Natural killer cell treated with Interleukin-12 subunit alpha and Interleukin-12 subunit beta and Interleukin-15 and Interleukin-18, amount 100 ng/mL, for 72 hours (primary cell): Measurements from ENCODE around the gene NDE1. TPM values are rescaled to one million over a fixed set of nuclear protein-coding genes. Genes with fewer than 3 reads are reported as not detected.

ENCODE experiments used
- ATAC-seq, 2 donors: fragments of 150-1000 bp; cut with Tn5 transposase in 1 of 2; sonication (Bioruptor Pico), chemical (Tn5 transposase) in 1 of 2; 2 replicates each; pipeline ENCODE4 v1.10.0; 2021
- DNase-seq: peaks from one replicate; pipeline ENCODE4 v3.0.0; 2022; ENCODE audit warnings: low spot score
- H3K27ac Mint-ChIP-seq, 2 donors: 1 replicate in 1 of 2; 2 replicates in 1 of 2; pipeline ENCODE4 v1.8.0; 2022; ENCODE audit warnings: mixed read lengths in 2 of 2, mild to moderate bottlenecking in 1 of 2, moderate library complexity in 1 of 2
- H3K27me3 Mint-ChIP-seq, 2 donors: 1 replicate in 1 of 2; 2 replicates in 1 of 2; pipeline ENCODE4 v1.8.0; 2022; ENCODE audit warnings: mixed read lengths in 2 of 2
- H3K36me3 Mint-ChIP-seq: one replicate; pipeline ENCODE4 v1.8.0; 2022; ENCODE audit warnings: mixed read lengths
- H3K4me1 Mint-ChIP-seq, 2 donors: 1 replicate in 1 of 2; 2 replicates in 1 of 2; pipeline ENCODE4 v1.8.0; 2022; ENCODE audit warnings: low read depth in 2 of 2, mixed read lengths in 2 of 2, mild to moderate bottlenecking in 1 of 2
- H3K4me3 Mint-ChIP-seq: one replicate; pipeline ENCODE4 v1.8.0; 2022; ENCODE audit warnings: mixed read lengths
- H3K9me3 Mint-ChIP-seq: 2 replicates; pipeline ENCODE4 v1.8.0; 2022; ENCODE audit warnings: mixed read lengths
- total RNA-seq, 2 donors: library from RNA; stranded (reverse); gene quantifications; one replicate each; pipeline ENCODE4 v1.2.3, GENCODE V29; 2022

Gene NDE1
- total RNA-seq, 2 donors from 2014 or later: 95.0 to 151 TPM

- no peak overlapping the region for H3K27ac Mint-ChIP-seq
- no peak overlapping the region for H3K4me3 Mint-ChIP-seq
- H3K27me3 Mint-ChIP-seq: peaks cover 0 to 9% of the 10 kb centered on the region in 2 donors
- DNase-seq (no peak), ATAC-seq (no peak)
- peaks cover 0 to 5% of the 10 kb centered on the region in 2 donors for H3K4me1 Mint-ChIP-seq
- no peaks in the 10 kb centered on the region for H3K9me3 Mint-ChIP-seq
- no peaks in the 10 kb centered on the region for H3K36me3 Mint-ChIP-seq
These were observed 102.9 kb downstream of the NDE1 start for GRCh38 chr16:15752717-15753488.

GRCh38 chr16:15754821-15755534, 104.9 kb downstream of the NDE1 start:
- Mint-ChIP-seq H3K4me3 (no peak overlapping the region), H3K9me3 (no peaks in the 10 kb centered on the region), H3K4me1 (peaks cover 0 to 3% of the 10 kb centered on the region in 2 donors), H3K36me3 (no peaks in the 10 kb centered on the region), H3K27ac (no peak overlapping the region), H3K27me3 (peaks cover 3 to 9% of the 10 kb centered on the region in 2 donors)
- ATAC-seq (no peak), DNase-seq (no peak)

DNA sequence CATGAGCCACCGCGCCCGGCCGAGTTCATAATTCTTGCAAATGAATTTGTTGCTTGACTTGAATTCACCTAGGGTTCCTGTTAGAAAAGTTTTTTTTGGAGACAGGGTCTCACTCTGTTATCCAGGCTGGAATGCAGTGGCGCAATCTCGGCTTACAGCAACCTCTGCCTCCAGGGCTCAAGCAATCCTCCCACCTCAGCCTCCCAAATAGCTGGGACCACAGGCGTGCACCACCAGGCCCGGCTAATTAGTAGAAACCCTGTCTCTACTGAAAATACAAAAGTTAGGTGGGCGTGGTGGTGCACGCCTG, 107.0 kb downstream of the NDE1 start:
- Mint-ChIP-seq H3K9me3 (no peaks in the 10 kb centered on the region), H3K36me3 (no peaks in the 10 kb centered on the region), H3K27me3 (peaks cover 9 to 13% of the 10 kb centered on the region in 2 donors), H3K4me1 (peaks cover 0 to 3% of the 10 kb centered on the region in 2 donors), H3K4me3 (no peak overlapping the region), H3K27ac (no peak overlapping the region)
- no peak for DNase-seq
- ATAC-seq: no peak

- DNase-seq (no peak), ATAC-seq (no peak)
- Mint-ChIP-seq H3K36me3 (no peaks in the 10 kb centered on the region), H3K27me3 (peaks cover 15% of the 10 kb centered on the region in 2 donors), H3K9me3 (no peaks in the 10 kb centered on the region), H3K4me1 (peaks cover 0 to 3% of the 10 kb centered on the region in 2 donors), H3K27ac (no peak overlapping the region), H3K4me3 (no peak overlapping the region)
These were observed 107.7 kb downstream of the NDE1 start for GRCh38 chr16:15757630-15758251.

DNA sequence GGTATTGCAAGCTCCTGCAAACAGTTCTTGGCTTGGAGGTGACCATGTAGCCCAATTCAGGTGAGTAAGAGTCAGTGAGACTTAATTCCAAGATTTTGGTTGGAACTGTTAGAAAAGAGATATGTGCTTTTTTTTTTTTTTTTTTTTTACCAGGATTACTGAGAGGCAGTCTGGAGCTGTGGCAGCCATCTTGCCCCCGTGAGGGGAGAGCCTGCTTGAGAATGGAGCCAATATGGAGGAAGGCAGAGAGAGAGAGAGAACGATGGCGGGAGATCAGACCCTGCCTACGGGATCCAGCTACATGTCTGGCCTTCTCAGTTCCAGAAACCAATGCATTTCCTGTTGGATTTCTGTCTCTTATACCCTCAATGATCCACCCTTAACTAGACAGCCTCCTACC, 109.0 kb downstream of the NDE1 start:
- ATAC-seq: no peak
- peaks cover 15 to 16% of the 10 kb centered on the region in 2 donors for H3K27me3 Mint-ChIP-seq
- H3K9me3 Mint-ChIP-seq: no peaks in the 10 kb centered on the region
- H3K4me3 Mint-ChIP-seq: no peak overlapping the region
- H3K27ac Mint-ChIP-seq: no peak overlapping the region
- H3K36me3 Mint-ChIP-seq: no peaks in the 10 kb centered on the region
- peaks cover 0 to 3% of the 10 kb centered on the region in 2 donors for H3K4me1 Mint-ChIP-seq
- DNase-seq: no peak

DNA sequence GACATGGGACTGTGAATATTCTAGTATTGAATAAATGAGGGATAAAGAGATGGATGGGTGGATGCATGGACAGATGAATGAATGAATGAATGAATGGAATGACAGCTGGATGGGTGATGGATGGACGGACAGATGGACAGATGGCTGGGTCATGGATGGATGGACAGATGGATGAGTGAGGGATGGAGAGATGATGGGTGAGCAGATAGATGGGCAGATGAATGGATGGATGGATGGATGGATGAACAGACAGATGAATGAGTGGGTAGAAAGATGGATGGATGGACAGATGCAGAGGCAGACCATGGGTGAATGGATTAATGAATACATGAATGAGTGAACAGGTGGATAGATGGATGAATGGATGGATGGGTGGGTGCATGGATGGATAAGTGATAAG, 110.1 kb downstream of the NDE1 start:
- Mint-ChIP-seq H3K27me3 (peaks cover 16 to 17% of the 10 kb centered on the region in 2 donors), H3K4me3 (no peak overlapping the region)
- ATAC-seq: no peak

GRCh38 chr16:15764112-15764511, 114.1 kb downstream of the NDE1 start:
- DNase-seq (no peak), ATAC-seq (no peak)
- peaks cover 10 to 16% of the 10 kb centered on the region in 2 donors for H3K27me3 Mint-ChIP-seq
- no peaks in the 10 kb centered on the region for H3K36me3 Mint-ChIP-seq
- H3K9me3 Mint-ChIP-seq: no peaks in the 10 kb centered on the region
- no peak overlapping the region for H3K27ac Mint-ChIP-seq
- peaks cover 0 to 5% of the 10 kb centered on the region in 2 donors for H3K4me1 Mint-ChIP-seq
- H3K4me3 Mint-ChIP-seq: no peak overlapping the region

More for the DNA sequence above, 110.1 kb downstream of the NDE1 start:
- H3K36me3 Mint-ChIP-seq: no peaks in the 10 kb centered on the region
- no peaks in the 10 kb centered on the region for H3K9me3 Mint-ChIP-seq
- DNase-seq: no peak
- H3K27ac Mint-ChIP-seq: no peak overlapping the region
- peaks cover 0 to 3% of the 10 kb centered on the region in 2 donors for H3K4me1 Mint-ChIP-seq

DNA sequence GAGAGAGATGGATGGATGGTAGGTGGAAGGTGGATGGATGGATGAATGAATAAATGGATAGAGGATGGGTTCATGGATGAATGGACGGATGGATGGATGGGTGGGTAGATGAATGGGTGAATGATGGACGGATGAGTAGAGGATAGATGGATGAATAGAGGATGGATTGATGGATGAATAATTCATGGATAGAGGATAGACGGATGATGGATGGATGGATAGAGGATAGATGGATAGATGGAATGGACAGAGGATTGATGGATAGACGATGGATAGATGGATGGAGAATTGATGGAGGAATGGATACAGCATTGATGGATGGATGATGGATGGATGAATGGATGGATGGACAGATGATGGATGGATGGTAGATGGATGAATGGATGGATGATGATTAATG, 115.1 kb downstream of the NDE1 start:
- H3K27ac Mint-ChIP-seq: no peak overlapping the region
- peaks cover 0 to 5% of the 10 kb centered on the region in 2 donors for H3K4me1 Mint-ChIP-seq
- no peak overlapping the region for H3K4me3 Mint-ChIP-seq
- ATAC-seq (no peak), DNase-seq (no peak)
- H3K27me3 Mint-ChIP-seq: peaks cover 8 to 11% of the 10 kb centered on the region in 2 donors
- no peaks in the 10 kb centered on the region for H3K9me3 Mint-ChIP-seq
- no peaks in the 10 kb centered on the region for H3K36me3 Mint-ChIP-seq

DNA sequence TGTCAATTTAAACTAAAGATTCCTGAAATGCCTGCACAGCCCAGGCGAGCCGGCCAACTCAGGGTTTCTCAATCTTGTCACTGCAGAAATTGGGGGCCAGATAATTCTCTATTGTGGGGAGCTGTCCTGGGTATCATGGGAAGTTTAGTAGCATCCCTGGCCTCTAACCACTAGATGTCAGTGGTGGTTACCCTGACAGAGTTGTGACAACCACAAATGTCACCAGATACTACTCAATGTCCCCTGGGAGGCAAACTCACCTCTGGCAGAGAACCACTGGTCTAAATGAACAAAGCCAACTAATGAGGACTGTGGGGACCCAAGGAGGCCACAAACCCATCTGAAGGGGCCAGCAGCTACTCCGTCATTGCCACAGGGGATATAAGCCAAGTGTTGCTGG, 115.8 kb downstream of the NDE1 start:
- peak; percentile 72 to 80 for ATAC-seq

GRCh38 chr16:15766918-15767317, 116.9 kb downstream of the NDE1 start:
- Mint-ChIP-seq H3K27me3 (peaks cover 6% of the 10 kb centered on the region in 2 donors), H3K27ac (no peak overlapping the region), H3K4me3 (no peak overlapping the region), H3K9me3 (no peaks in the 10 kb centered on the region), H3K4me1 (peaks cover 0 to 5% of the 10 kb centered on the region in 2 donors), H3K36me3 (no peaks in the 10 kb centered on the region)
- DNase-seq (no peak), ATAC-seq (no peak)

More for the DNA sequence above, 115.8 kb downstream of the NDE1 start:
- peaks cover 6% of the 10 kb centered on the region in 2 donors for H3K27me3 Mint-ChIP-seq
- H3K4me3 Mint-ChIP-seq: no peak overlapping the region
- no peak overlapping the region for H3K27ac Mint-ChIP-seq
- H3K4me1 Mint-ChIP-seq: peaks cover 0 to 5% of the 10 kb centered on the region in 2 donors
- DNase-seq: no peak
- H3K36me3 Mint-ChIP-seq: no peaks in the 10 kb centered on the region
- H3K9me3 Mint-ChIP-seq: no peaks in the 10 kb centered on the region

- no peaks in the 10 kb centered on the region for H3K36me3 Mint-ChIP-seq
- H3K27me3 Mint-ChIP-seq: peaks cover 0 to 4% of the 10 kb centered on the region in 2 donors
- ATAC-seq: no peak
- peaks cover 0 to 5% of the 10 kb centered on the region in 2 donors for H3K4me1 Mint-ChIP-seq
- H3K27ac Mint-ChIP-seq: no peak overlapping the region
- no peak overlapping the region for H3K4me3 Mint-ChIP-seq
- no peak for DNase-seq
- no peaks in the 10 kb centered on the region for H3K9me3 Mint-ChIP-seq
These were observed 118.2 kb downstream of the NDE1 start for GRCh38 chr16:15768201-15768600.

DNA sequence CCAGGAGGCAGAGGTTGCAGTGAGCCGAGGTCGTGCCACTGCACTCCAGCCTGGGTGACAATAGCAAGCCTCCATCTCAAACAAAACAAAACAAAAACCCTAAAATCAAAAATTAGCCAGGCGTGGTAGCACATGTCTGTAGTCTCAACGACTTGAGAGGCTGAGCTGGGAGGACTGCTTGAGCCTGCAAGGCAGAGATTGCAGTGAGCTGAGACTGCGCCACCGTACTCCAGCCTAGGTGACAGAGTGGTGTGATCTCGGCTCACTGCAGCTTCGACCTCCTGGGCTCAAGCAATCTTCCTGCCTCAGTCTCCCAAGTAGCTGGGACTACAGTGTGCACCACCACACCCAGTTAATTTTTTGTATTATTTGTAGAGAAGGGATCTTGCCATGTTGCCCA, 119.2 kb downstream of the NDE1 start:
- DNase-seq: no peak
- Mint-ChIP-seq H3K9me3 (no peaks in the 10 kb centered on the region), H3K4me1 (peaks cover 0 to 5% of the 10 kb centered on the region in 2 donors), H3K36me3 (no peaks in the 10 kb centered on the region), H3K27ac (no peak overlapping the region), H3K27me3 (peaks cover 0 to 7% of the 10 kb centered on the region in 2 donors), H3K4me3 (no peak overlapping the region)
- ATAC-seq: no peak

GRCh38 chr16:15770107-15770506, 120.1 kb downstream of the NDE1 start:
- Mint-ChIP-seq H3K4me1 (peaks cover 0 to 5% of the 10 kb centered on the region in 2 donors), H3K4me3 (no peak overlapping the region), H3K27ac (no peak overlapping the region), H3K36me3 (no peaks in the 10 kb centered on the region), H3K27me3 (peaks cover 0 to 5% of the 10 kb centered on the region in 2 donors), H3K9me3 (no peaks in the 10 kb centered on the region)
- no peak for DNase-seq
- no peak for ATAC-seq

DNA sequence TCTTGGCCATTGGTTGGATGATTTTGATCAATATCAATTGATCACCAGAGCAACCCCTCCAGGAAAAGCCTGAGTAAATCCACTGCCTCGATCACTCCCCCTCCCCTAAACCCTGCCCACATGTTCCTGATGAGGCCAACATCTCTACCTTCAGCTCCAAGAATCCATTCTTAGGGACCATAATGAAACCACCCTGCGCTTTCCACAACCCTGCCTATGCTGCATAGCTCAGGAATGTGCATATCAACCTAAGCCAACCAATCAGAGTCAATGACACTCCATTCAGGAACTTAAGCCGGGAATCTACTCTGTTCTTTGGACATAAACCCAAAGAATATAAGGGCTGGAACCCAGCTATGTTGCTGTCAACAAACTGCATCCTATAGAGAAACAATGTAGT, 120.5 kb downstream of the NDE1 start:
- Mint-ChIP-seq H3K27ac (no peak overlapping the region), H3K4me1 (peaks cover 0 to 5% of the 10 kb centered on the region in 2 donors), H3K36me3 (no peaks in the 10 kb centered on the region), H3K9me3 (no peaks in the 10 kb centered on the region), H3K27me3 (peaks cover under 1 to 3% of the 10 kb centered on the region in 2 donors), H3K4me3 (no peak overlapping the region)
- ATAC-seq: no peak
- no peak for DNase-seq
